ENCODE results near the gene RGL3.
A peak's percentile ranks its signal among the peaks of the same experiment; 100 is the strongest.

RGL3 gene

GRCh38 chr19:11387162-11388034, 31.7 kb downstream of the RGL3 start:
- no peak overlapping the region for H3K9ac ChIP-seq (ENCODE audit: low read length)
- H2BK5ac ChIP-seq (ENCODE audit: low read depth, low read length, poor library complexity), result no peak overlapping the region
- H3K27me3 ChIP-seq (ENCODE audit: insufficient read depth, low read length), result no peaks in the 10 kb centered on the region
- no CpG with 5 or more reads among the region's 19 CpGs for WGBS (ENCODE audit: extremely low coverage, insufficient coverage, insufficient read length)
- no peaks in the 10 kb centered on the region for H3K79me2 ChIP-seq (ENCODE audit: control insufficient read depth, insufficient read depth, low read length, poor library complexity)
- DNase-seq, result no peak
- no peak overlapping the region for H3K4me2 ChIP-seq (ENCODE audit: low read length)
- H4K91ac ChIP-seq (ENCODE audit: low read depth, low read length), result no peak overlapping the region
- no peak overlapping the region for H2AK5ac ChIP-seq (ENCODE audit: low read length)
- no peak overlapping the region for H3K18ac ChIP-seq (ENCODE audit: low read length)
- no peak overlapping the region for H4K8ac ChIP-seq (ENCODE audit: low read depth, low read length)
- H3K4me1 ChIP-seq (ENCODE audit: control insufficient read depth in 1 of 2, insufficient read depth in 2 of 2, low read length in 2 of 2), result peaks cover 7% of the 10 kb centered on the region in 2 experiments
- no peak overlapping the region for H3K4ac ChIP-seq (ENCODE audit: low read depth, low read length)
- H2AFZ ChIP-seq (ENCODE audit: insufficient read depth, low read length, poor library complexity), result no peak overlapping the region
- peaks cover 3% of the 10 kb centered on the region for H3K79me1 ChIP-seq (ENCODE audit: low read length)
- H3K23ac ChIP-seq (ENCODE audit: low read length), result no peak overlapping the region
- H4K12ac ChIP-seq (ENCODE audit: low read depth, low read length), result no peak overlapping the region
- no peaks in the 10 kb centered on the region for H3K36me3 ChIP-seq (ENCODE audit: control insufficient read depth in 1 of 2, insufficient read depth in 2 of 2, low read length in 2 of 2)
- H3K14ac ChIP-seq (ENCODE audit: low read length), result no peak overlapping the region
- no peak overlapping the region for H2BK12ac ChIP-seq (ENCODE audit: low read length)
- no peaks in the 10 kb centered on the region for H3K9me3 ChIP-seq (ENCODE audit: insufficient read depth, low read depth, low read length)
- no peak overlapping the region for H3K27ac ChIP-seq (ENCODE audit: low read depth, low read length)
- H3K4me3 ChIP-seq (ENCODE audit: low read depth, low read length), result no peak overlapping the region
- H2BK120ac ChIP-seq (ENCODE audit: insufficient read depth, low read length, poor library complexity), result no peak overlapping the region

GRCh38 chr19:11384778-11385129, 34.4 kb downstream of the RGL3 start:
- no peak overlapping the region for H3K23ac ChIP-seq (ENCODE audit: low read length)

GRCh38 chr19:11383706-11384048, 35.4 kb downstream of the RGL3 start:
- WGBS (ENCODE audit: extremely low coverage, insufficient coverage, insufficient read length), result no CpG with 5 or more reads among the region's 9 CpGs

More at GRCh38 chr19:11384778-11385129, 34.4 kb downstream of the RGL3 start:
- Histone ChIP-seq H3K36me3 (ENCODE audit: control insufficient read depth in 1 of 2, insufficient read depth in 2 of 2, low read length in 2 of 2) (no peaks in the 10 kb centered on the region), H4K12ac (ENCODE audit: low read depth, low read length) (no peak overlapping the region), H3K4me2 (ENCODE audit: low read length) (no peak overlapping the region), H3K9me3 (ENCODE audit: insufficient read depth, low read depth, low read length) (no peaks in the 10 kb centered on the region), H2AK5ac (ENCODE audit: low read length) (no peak overlapping the region), H3K79me2 (ENCODE audit: control insufficient read depth, insufficient read depth, low read length, poor library complexity) (no peaks in the 10 kb centered on the region), H3K79me1 (ENCODE audit: low read length) (peaks cover 3% of the 10 kb centered on the region), H3K14ac (ENCODE audit: low read length) (no peak overlapping the region), H3K27me3 (ENCODE audit: insufficient read depth, low read length) (no peaks in the 10 kb centered on the region), H3K27ac (ENCODE audit: low read depth, low read length) (no peak overlapping the region), H2BK5ac (ENCODE audit: low read depth, low read length, poor library complexity) (no peak overlapping the region), H3K4ac (ENCODE audit: low read depth, low read length) (no peak overlapping the region), H3K9ac (ENCODE audit: low read length) (no peak overlapping the region), H2BK120ac (ENCODE audit: insufficient read depth, low read length, poor library complexity) (no peak overlapping the region), H3K18ac (ENCODE audit: low read length) (no peak overlapping the region), H3K4me3 (ENCODE audit: low read depth, low read length) (no peak overlapping the region), H2AFZ (ENCODE audit: insufficient read depth, low read length, poor library complexity) (no peak overlapping the region), H4K8ac (ENCODE audit: low read depth, low read length) (no peak overlapping the region), H2BK12ac (ENCODE audit: low read length) (no peak overlapping the region), H3K4me1 (ENCODE audit: control insufficient read depth in 1 of 2, insufficient read depth in 2 of 2, low read length in 2 of 2) (peaks cover 16 to 19% of the 10 kb centered on the region in 2 experiments), H4K91ac (ENCODE audit: low read depth, low read length) (no peak overlapping the region)
- DNase-seq, result peak; percentile 95 to 97
- WGBS (ENCODE audit: extremely low coverage, insufficient coverage, insufficient read length), result no CpG with 5 or more reads among the region's 5 CpGs

DNA sequence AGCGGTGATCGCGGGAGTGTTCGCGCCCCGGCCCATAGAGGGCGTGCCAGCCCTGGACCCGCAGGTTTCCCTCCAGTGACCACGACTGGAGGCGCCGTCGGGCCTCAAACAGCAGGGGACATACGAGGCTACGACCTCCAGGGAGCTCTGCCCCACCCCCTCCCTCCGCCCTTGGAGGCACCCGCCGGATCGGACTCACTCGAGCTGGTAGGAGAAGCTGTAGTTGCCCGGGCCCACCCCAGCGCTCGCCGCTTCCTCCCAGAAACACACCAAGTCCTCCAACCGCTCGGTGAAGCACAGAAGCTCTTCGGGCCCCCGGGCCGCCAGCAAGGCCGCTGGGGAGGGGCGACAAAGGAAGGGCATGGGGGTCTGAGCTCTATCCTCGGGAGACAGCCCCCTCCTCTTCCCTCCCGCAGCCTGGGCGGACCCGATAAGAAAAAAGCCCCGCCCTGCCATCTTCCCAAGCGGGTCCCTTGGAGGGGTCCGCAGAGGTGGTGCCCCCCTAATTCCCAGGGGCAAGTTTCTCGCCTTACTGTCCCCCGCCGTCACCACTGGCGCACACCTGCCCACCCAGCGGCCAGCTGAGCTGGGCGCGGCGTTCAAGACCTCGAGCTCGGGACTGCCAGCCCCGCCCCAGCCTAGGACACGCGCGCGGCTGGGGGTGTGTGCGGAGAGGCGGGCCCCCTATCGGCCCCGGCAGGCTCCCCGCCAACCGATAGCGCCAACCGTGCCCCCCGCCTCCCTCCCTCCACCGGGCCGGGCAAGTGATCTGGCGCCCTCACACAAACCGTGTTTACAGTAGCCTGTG, 36.0 kb downstream of the RGL3 start:
- no peak overlapping the region for H3K9ac ChIP-seq (ENCODE audit: low read length)

More at GRCh38 chr19:11383706-11384048, 35.4 kb downstream of the RGL3 start:
- H3K18ac ChIP-seq (ENCODE audit: low read length), result no peak overlapping the region
- no peak overlapping the region for H3K9ac ChIP-seq (ENCODE audit: low read length)
- H3K4me3 ChIP-seq (ENCODE audit: low read depth, low read length), result no peak overlapping the region
- peak overlapping the region; percentile 82 for H3K4me2 ChIP-seq (ENCODE audit: low read length)
- H2BK12ac ChIP-seq (ENCODE audit: low read length), result no peak overlapping the region
- H3K4me1 ChIP-seq (ENCODE audit: control insufficient read depth in 1 of 2, insufficient read depth in 2 of 2, low read length in 2 of 2), result peaks cover 16 to 19% of the 10 kb centered on the region in 2 experiments
- no peak overlapping the region for H3K4ac ChIP-seq (ENCODE audit: low read depth, low read length)
- H3K79me2 ChIP-seq (ENCODE audit: control insufficient read depth, insufficient read depth, low read length, poor library complexity), result no peaks in the 10 kb centered on the region
- no peak overlapping the region for H2AK5ac ChIP-seq (ENCODE audit: low read length)
- no peak overlapping the region for H4K12ac ChIP-seq (ENCODE audit: low read depth, low read length)
- H4K91ac ChIP-seq (ENCODE audit: low read depth, low read length), result peak overlapping the region; percentile 45
- H4K8ac ChIP-seq (ENCODE audit: low read depth, low read length), result peak overlapping the region; percentile 31
- no peak overlapping the region for H3K23ac ChIP-seq (ENCODE audit: low read length)
- H2BK120ac ChIP-seq (ENCODE audit: insufficient read depth, low read length, poor library complexity), result no peak overlapping the region
- H2AFZ ChIP-seq (ENCODE audit: insufficient read depth, low read length, poor library complexity), result peak overlapping the region; percentile 50
- no peak for DNase-seq
- peaks cover 3% of the 10 kb centered on the region for H3K79me1 ChIP-seq (ENCODE audit: low read length)
- no peaks in the 10 kb centered on the region for H3K36me3 ChIP-seq (ENCODE audit: control insufficient read depth in 1 of 2, insufficient read depth in 2 of 2, low read length in 2 of 2)
- no peak overlapping the region for H3K27ac ChIP-seq (ENCODE audit: low read depth, low read length)
- peak overlapping the region; percentile 11 for H3K14ac ChIP-seq (ENCODE audit: low read length)
- no peaks in the 10 kb centered on the region for H3K9me3 ChIP-seq (ENCODE audit: insufficient read depth, low read depth, low read length)
- H3K27me3 ChIP-seq (ENCODE audit: insufficient read depth, low read length), result no peaks in the 10 kb centered on the region
- no peak overlapping the region for H2BK5ac ChIP-seq (ENCODE audit: low read depth, low read length, poor library complexity)

More for the DNA sequence above, 36.0 kb downstream of the RGL3 start:
- H4K12ac ChIP-seq (ENCODE audit: low read depth, low read length), result no peak overlapping the region
- H3K36me3 ChIP-seq (ENCODE audit: control insufficient read depth in 1 of 2, insufficient read depth in 2 of 2, low read length in 2 of 2), result no peaks in the 10 kb centered on the region
- peaks cover 16 to 19% of the 10 kb centered on the region in 2 experiments for H3K4me1 ChIP-seq (ENCODE audit: control insufficient read depth in 1 of 2, insufficient read depth in 2 of 2, low read length in 2 of 2)
- H3K4me3 ChIP-seq (ENCODE audit: low read depth, low read length), result no peak overlapping the region
- H3K18ac ChIP-seq (ENCODE audit: low read length), result no peak overlapping the region
- no CpG with 5 or more reads among the region's 65 CpGs for WGBS (ENCODE audit: extremely low coverage, insufficient coverage, insufficient read length)
- H2BK5ac ChIP-seq (ENCODE audit: low read depth, low read length, poor library complexity), result no peak overlapping the region
- H3K4me2 ChIP-seq (ENCODE audit: low read length), result peak overlapping the region; percentile 82
- H2BK120ac ChIP-seq (ENCODE audit: insufficient read depth, low read length, poor library complexity), result no peak overlapping the region
- H3K27ac ChIP-seq (ENCODE audit: low read depth, low read length), result no peak overlapping the region
- H4K8ac ChIP-seq (ENCODE audit: low read depth, low read length), result peak overlapping the region; percentile 31
- peaks cover 3% of the 10 kb centered on the region for H3K79me1 ChIP-seq (ENCODE audit: low read length)
- no peak overlapping the region for H3K14ac ChIP-seq (ENCODE audit: low read length)
- H2AK5ac ChIP-seq (ENCODE audit: low read length), result no peak overlapping the region
- H2AFZ ChIP-seq (ENCODE audit: insufficient read depth, low read length, poor library complexity), result peak overlapping the region; percentile 50
- H2BK12ac ChIP-seq (ENCODE audit: low read length), result no peak overlapping the region
- no peaks in the 10 kb centered on the region for H3K27me3 ChIP-seq (ENCODE audit: insufficient read depth, low read length)
- DNase-seq, result peak; percentile 73 to 81
- H4K91ac ChIP-seq (ENCODE audit: low read depth, low read length), result no peak overlapping the region
- no peak overlapping the region for H3K23ac ChIP-seq (ENCODE audit: low read length)
- H3K4ac ChIP-seq (ENCODE audit: low read depth, low read length), result no peak overlapping the region
- H3K9me3 ChIP-seq (ENCODE audit: insufficient read depth, low read depth, low read length), result no peaks in the 10 kb centered on the region
- H3K79me2 ChIP-seq (ENCODE audit: control insufficient read depth, insufficient read depth, low read length, poor library complexity), result no peaks in the 10 kb centered on the region

Data from trophoblast cell (in vitro differentiated cells and primary cell).